VCaP (cell line): ENCODE measurements around the gene OR52E1.
"Not testable (repeated sequence)": the region's sequence is repeated elsewhere in the genome, so short reads cannot be mapped to it uniquely, and the experiment has no call there.

Experiments used
- H3K27ac ChIP-seq: fragments of 450-650 bp; 2 replicates; pipeline ENCODE4 v1.5.1; 2017
- TF ChIP-seq, protein P1 (sequence below): fragments of 450-650 bp; conservative IDR thresholded peaks from 2 replicates; pipeline ENCODE4 v1.5.1; 2017; ENCODE audit warnings: mild to moderate bottlenecking, moderate library complexity

OR52E1 gene

DNA sequence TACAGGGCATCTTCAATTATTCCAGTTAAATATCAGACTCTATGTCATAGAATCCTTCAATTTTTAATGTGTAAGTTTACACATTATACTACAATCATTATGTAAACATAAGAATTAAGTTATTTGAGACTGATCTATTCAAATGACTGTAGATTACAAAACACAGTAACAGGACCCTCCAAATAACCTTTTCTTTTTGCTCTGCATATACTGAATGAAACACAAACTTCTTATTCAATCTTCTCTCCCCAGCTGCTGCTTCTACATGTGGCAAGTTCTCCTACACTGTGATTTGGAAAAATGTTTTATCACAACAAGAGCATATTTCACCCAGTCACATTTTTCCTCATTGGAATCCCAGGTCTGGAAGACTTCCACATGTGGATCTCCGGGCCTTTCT lies 23.1 kb upstream of the OR52E1 start, which contains the start of gene OR52J3:
TSS of gene OR52J3 (plus strand) at position 301 of the 400 bp plus-strand sequence. CDS start at position 301, 0 bp downstream.
- no peak within 1 kb of the TSS for H3K27ac ChIP-seq
- TF ChIP-seq, protein P1, sequence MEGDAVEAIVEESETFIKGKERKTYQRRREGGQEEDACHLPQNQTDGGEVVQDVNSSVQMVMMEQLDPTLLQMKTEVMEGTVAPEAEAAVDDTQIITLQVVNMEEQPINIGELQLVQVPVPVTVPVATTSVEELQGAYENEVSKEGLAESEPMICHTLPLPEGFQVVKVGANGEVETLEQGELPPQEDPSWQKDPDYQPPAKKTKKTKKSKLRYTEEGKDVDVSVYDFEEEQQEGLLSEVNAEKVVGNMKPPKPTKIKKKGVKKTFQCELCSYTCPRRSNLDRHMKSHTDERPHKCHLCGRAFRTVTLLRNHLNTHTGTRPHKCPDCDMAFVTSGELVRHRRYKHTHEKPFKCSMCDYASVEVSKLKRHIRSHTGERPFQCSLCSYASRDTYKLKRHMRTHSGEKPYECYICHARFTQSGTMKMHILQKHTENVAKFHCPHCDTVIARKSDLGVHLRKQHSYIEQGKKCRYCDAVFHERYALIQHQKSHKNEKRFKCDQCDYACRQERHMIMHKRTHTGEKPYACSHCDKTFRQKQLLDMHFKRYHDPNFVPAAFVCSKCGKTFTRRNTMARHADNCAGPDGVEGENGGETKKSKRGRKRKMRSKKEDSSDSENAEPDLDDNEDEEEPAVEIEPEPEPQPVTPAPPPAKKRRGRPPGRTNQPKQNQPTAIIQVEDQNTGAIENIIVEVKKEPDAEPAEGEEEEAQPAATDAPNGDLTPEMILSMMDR = no peak

DNA sequence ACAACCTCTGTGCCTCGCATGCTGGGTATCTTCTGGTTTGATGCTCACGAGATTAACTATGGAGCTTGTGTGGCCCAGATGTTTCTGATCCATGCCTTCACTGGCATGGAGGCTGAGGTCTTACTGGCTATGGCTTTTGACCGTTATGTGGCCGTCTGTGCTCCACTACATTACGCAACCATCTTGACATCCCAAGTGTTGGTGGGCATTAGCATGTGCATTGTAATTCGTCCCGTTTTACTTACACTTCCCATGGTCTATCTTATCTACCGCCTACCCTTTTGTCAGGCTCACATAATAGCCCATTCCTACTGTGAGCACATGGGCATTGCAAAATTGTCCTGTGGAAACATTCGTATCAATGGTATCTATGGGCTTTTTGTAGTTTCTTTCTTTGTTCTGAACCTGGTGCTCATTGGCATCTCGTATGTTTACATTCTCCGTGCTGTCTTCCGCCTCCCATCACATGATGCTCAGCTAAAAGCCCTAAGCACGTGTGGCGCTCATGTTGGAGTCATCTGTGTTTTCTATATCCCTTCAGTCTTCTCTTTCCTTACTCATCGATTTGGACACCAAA lies 22.5 kb upstream of the OR52E1 start:
- no peak overlapping the region for H3K27ac ChIP-seq

DNA sequence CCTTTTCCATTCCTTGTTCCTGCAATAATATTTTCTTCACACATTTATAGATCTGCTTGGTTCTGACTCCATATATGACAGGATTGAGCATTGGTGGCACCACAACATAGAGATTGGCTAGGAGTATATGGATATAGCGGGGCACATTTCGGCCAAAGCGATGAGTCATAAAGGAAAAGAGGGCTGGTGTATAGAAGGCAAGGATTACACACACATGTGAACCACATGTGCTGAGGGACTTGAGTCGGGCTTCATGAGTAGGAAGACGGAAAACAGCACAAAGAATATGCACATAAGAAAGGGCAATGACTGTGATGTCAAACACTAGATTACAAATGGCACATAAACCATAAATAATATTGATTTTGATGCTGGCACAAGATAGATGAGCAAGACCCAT lies 10.7 kb upstream of the OR52E1 start:
- not testable (repeated sequence) for H3K27ac ChIP-seq

More for the DNA sequence above, 22.5 kb upstream of the OR52E1 start:
- TF ChIP-seq, protein P1 = no peak

DNA sequence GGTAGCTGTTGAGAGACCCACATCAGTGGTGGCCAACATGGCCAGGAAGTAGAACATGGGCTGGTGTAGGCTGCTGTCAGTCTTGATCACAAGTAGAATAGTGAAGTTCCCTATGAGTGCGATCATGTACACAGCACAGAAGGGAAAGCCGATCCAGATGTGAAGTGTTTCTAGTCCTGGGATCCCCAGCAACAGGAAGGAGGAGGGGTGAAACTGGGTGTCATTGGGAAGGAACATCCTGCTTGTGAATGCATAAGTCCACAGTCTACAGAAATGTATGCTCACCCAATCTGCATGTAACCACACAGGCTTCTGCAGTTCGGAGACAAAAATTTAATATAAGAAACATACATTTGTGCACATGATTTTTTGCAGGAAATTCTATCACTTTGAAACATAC lies 10.0 kb upstream of the OR52E1 start, which contains the start of gene OR52E2:
TSS of gene OR52E2 (minus strand) at position 237 of the 400 bp plus-strand sequence. CDS start at position 237, 0 bp downstream.
- no peak within 1 kb of the TSS for H3K27ac ChIP-seq

DNA sequence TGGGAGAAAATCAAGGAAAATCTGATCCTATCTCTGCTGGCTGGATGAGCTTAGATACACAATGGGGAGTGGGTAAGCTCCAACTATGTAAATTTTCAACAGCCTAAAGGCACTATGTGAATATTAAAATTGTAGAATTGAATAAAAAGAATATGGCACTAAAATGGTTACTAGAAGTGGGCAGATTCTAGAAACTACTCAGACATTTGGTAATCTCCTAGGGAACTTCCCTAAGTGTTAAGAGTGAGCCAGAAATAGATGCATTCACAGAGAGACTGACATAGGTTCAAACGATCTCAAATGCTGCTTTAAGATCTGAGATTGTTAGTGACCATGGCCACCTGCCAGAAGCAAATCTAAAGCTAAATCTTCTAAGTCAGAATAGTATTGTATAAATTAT lies 4.3 kb upstream of the OR52E1 start:
- H3K27ac ChIP-seq = no peak overlapping the region
- TF ChIP-seq, protein P1 = no peak

More for the DNA sequence above, 10.0 kb upstream of the OR52E1 start, which contains the start of gene OR52E2:
- TF ChIP-seq, protein P1 = no peak

DNA sequence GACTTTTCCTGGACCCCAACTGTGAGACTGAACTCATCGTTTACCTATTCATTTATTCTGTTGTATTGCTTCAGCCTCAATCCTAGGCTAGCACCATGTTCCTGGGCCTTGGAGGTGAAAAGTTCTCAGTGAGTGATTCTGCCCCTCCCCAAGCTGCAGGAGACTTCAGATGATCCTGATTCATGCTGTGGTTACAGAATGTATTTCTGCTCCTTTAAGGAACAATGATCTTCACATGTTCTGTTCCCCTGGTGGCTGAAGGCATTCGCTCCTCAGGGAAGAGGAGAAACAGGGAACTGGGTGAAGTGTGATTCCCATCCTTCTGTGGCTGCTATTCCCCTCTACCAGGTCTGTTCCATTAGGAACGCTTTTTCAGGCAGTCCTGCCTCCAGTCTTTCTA lies 2.4 kb downstream of the OR52E1 start:
- no peak overlapping the region for H3K27ac ChIP-seq
- TF ChIP-seq, protein P1 = no peak

DNA sequence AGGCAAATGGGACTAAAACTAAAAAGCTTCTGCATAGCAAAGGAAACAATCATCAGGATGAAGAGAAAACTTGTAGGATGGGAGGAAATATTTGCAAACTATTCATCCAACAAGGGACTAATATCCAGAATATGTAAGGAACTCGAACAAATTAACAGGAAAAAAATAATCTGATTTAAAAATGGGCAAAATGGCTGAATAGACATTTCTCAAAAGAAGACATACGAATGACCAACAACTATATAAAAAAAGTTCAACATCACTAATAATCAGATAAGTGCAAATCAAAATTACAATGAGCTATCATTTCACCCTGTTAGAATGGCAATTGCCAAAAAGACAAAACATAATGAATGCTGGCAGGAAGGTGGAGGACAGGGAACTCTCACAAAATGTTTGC lies 12.0 kb downstream of the OR52E1 start:
- no peak overlapping the region for H3K27ac ChIP-seq
- TF ChIP-seq, protein P1 = no peak

DNA sequence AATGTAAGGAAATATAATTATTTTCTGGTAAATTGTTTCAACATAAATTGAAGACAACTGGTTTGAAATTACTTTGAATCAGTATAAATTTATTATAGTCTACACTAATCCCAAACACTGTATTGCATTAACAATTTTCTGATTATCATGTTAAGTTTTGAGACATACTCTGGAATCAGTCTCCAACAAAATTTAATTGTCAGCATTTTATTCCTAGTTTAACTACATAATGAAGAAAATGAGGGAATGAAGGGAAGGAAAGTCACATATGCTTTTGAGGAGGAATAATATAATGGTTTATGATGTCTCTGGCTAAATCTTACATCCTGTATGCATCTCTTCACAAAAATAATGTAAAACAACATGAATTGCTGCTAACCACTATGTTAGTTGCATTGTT lies 14.2 kb downstream of the OR52E1 start:
- TF ChIP-seq, protein P1 = no peak
- no peak overlapping the region for H3K27ac ChIP-seq
